Trophoblast cell (in vitro differentiated cells and primary cell): ENCODE measurements around the gene ANXA4.
A peak's percentile ranks its signal among the peaks of the same experiment; 100 is the strongest.

Experiments
- DNase-seq, 2 donors: peaks; one replicate each; pipeline ENCODE4 v3.0.0-alpha.2; 2016
- H2AFZ ChIP-seq: 2 replicates; pipeline ENCODE4 v1.6.1; 2013; ENCODE audit warnings: low read length, moderate library complexity, mild to moderate bottlenecking; ENCODE audit not compliant: insufficient read depth, poor library complexity
- H2AK5ac ChIP-seq: 2 replicates; pipeline ENCODE4 v1.6.1; 2013; ENCODE audit warnings: mild to moderate bottlenecking, low read length
- H2BK120ac ChIP-seq: 2 replicates; pipeline ENCODE4 v1.6.1; 2013; ENCODE audit warnings: low read length, mild to moderate bottlenecking, moderate library complexity; ENCODE audit not compliant: insufficient read depth, poor library complexity
- H2BK12ac ChIP-seq: 2 replicates; pipeline ENCODE4 v1.6.1; 2013; ENCODE audit warnings: mild to moderate bottlenecking, low read length, moderate library complexity
- H2BK5ac ChIP-seq: 2 replicates; pipeline ENCODE4 v1.6.1; 2013; ENCODE audit warnings: low read length, low read depth, moderate library complexity, mild to moderate bottlenecking; ENCODE audit not compliant: poor library complexity
- H3K14ac ChIP-seq: 2 replicates; pipeline ENCODE4 v1.6.1; 2013; ENCODE audit warnings: mild to moderate bottlenecking, low read length
- H3K18ac ChIP-seq: 2 replicates; pipeline ENCODE4 v1.6.1; 2013; ENCODE audit warnings: mild to moderate bottlenecking, low read length
- H3K23ac ChIP-seq: 2 replicates; pipeline ENCODE4 v1.6.1; 2013; ENCODE audit warnings: low read length
- H3K27ac ChIP-seq: 2 replicates; pipeline ENCODE4 v1.5.1; 2013; ENCODE audit warnings: low read depth, mild to moderate bottlenecking, inconsistent platforms, low read length, moderate library complexity
- H3K27me3 ChIP-seq: 2 replicates; pipeline ENCODE4 v1.6.1; 2013; ENCODE audit warnings: inconsistent platforms, mild to moderate bottlenecking, low read length, moderate library complexity; ENCODE audit not compliant: insufficient read depth
- H3K36me3 ChIP-seq, 2 experiments: 1 replicate in 1 of 2; 2 replicates in 1 of 2; pipeline ENCODE4 v1.6.1; 2013; ENCODE audit warnings: low read length in 2 of 2, mild to moderate bottlenecking in 2 of 2, moderate library complexity in 1 of 2; ENCODE audit not compliant: insufficient read depth in 2 of 2, control insufficient read depth in 1 of 2
- H3K4ac ChIP-seq: 2 replicates; pipeline ENCODE4 v1.6.1; 2013; ENCODE audit warnings: low read depth, mild to moderate bottlenecking, low read length, moderate library complexity
- H3K4me1 ChIP-seq, 2 experiments: 1 replicate in 1 of 2; 2 replicates in 1 of 2; pipeline ENCODE4 v1.6.1; 2013; ENCODE audit warnings: low read length in 2 of 2, mild to moderate bottlenecking in 2 of 2, moderate library complexity in 1 of 2; ENCODE audit not compliant: insufficient read depth in 2 of 2, control insufficient read depth in 1 of 2
- H3K4me2 ChIP-seq: 2 replicates; pipeline ENCODE4 v1.6.1; 2013; ENCODE audit warnings: inconsistent platforms, mild to moderate bottlenecking, low read length, moderate library complexity
- H3K4me3 ChIP-seq: 2 replicates; pipeline ENCODE4 v1.5.1; 2013; ENCODE audit warnings: mild to moderate bottlenecking, low read depth, low read length, inconsistent platforms
- H3K79me1 ChIP-seq: one replicate; pipeline ENCODE4 v1.6.1; 2013; ENCODE audit warnings: low read length
- H3K79me2 ChIP-seq: 2 replicates; pipeline ENCODE4 v1.6.1; 2013; ENCODE audit warnings: low read length, mild to moderate bottlenecking; ENCODE audit not compliant: control insufficient read depth, insufficient read depth, poor library complexity
- H3K9ac ChIP-seq: 2 replicates; pipeline ENCODE4 v1.6.1; 2013; ENCODE audit warnings: mild to moderate bottlenecking, low read length
- H3K9me3 ChIP-seq: 2 replicates; pipeline ENCODE4 v1.6.1; 2013; ENCODE audit warnings: low read depth, mild to moderate bottlenecking, control low read depth, inconsistent platforms, low read length; ENCODE audit not compliant: insufficient read depth
- H4K12ac ChIP-seq: 2 replicates; pipeline ENCODE4 v1.6.1; 2013; ENCODE audit warnings: low read depth, mild to moderate bottlenecking, low read length, moderate library complexity
- H4K8ac ChIP-seq: 2 replicates; pipeline ENCODE4 v1.6.1; 2013; ENCODE audit warnings: low read depth, mild to moderate bottlenecking, low read length, moderate library complexity
- H4K91ac ChIP-seq: one replicate; pipeline ENCODE4 v1.6.1; 2013; ENCODE audit warnings: low read depth, mild to moderate bottlenecking, low read length, moderate library complexity
- WGBS: extraction: QIAGEN DNeasy Blood & Tissue Kit; methylation state at CpG from one replicate; pipeline ENCODE4 v1.1.7; 2013; ENCODE audit warnings: missing lambda C conversion rate; ENCODE audit not compliant: insufficient read length, insufficient coverage; ENCODE audit errors: extremely low coverage; 5-methylcytosine and 5-hydroxymethylcytosine counted together

The ANXA4 gene

DNA sequence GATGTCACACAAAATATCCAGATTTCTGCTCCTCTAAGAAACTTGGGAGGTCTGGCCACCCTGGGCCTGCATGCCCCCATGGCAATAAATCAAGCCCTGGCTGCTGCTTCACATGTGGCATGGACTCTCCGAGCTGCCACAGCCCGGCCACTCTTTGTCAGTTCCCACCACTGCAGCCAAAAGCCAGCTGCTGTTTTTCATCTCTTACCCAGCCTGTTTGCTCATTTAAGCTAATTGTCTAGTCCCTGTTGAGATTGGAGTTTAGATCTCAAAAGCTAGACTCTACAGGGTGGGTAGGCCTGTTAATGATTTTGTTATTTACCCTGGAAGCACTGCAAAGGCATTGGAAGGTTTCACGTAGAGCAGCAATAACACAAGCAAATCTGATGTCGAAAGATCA is 20.9 kb upstream of the ANXA4 start:
- Histone ChIP-seq H3K9me3 (peaks cover 3% of the 10 kb centered on the region), H2BK5ac (no peak overlapping the region), H3K4me1 (peaks cover 6 to 16% of the 10 kb centered on the region in 2 experiments), H4K91ac (no peak overlapping the region), H2AFZ (no peak overlapping the region), H2AK5ac (no peak overlapping the region), H3K4me2 (no peak overlapping the region), H3K27ac (no peak overlapping the region), H3K79me2 (peaks cover 2% of the 10 kb centered on the region), H3K36me3 (no peaks in the 10 kb centered on the region), H3K9ac (no peak overlapping the region), H3K14ac (no peak overlapping the region), H3K23ac (no peak overlapping the region), H2BK12ac (no peak overlapping the region), H3K79me1 (no peaks in the 10 kb centered on the region), H4K8ac (no peak overlapping the region), H3K18ac (no peak overlapping the region), H4K12ac (no peak overlapping the region), H3K27me3 (no peaks in the 10 kb centered on the region), H2BK120ac (no peak overlapping the region), H3K4me3 (no peak overlapping the region), H3K4ac (no peak overlapping the region)
- DNase-seq: no peak
- no CpG with 5 or more reads among the region's 4 CpGs for WGBS

DNA sequence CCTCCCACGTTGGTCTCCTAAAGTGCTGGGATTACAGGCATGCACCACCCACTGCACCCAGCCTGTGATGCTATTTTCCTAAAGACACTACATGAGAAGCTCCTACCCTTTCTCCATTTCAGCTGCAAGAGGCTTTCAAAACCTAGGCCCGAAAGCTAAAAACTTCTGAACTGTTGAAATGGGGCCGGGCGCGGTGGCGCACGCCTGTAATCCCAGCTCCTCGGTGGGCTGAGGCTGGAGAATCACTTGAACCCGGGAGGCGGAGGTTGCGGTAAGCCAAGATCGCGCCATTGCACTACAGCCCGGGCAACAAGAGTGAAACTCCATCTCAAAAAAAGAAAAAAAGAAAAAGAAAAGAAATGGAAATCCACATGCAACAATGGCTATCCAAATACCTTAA is 18.1 kb upstream of the ANXA4 start:
- Histone ChIP-seq H4K91ac (no peak overlapping the region), H3K9me3 (no peaks in the 10 kb centered on the region), H3K79me2 (no peaks in the 10 kb centered on the region), H3K27me3 (no peaks in the 10 kb centered on the region), H3K18ac (no peak overlapping the region), H2BK120ac (no peak overlapping the region), H3K4me2 (no peak overlapping the region), H3K4me3 (no peak overlapping the region), H2BK12ac (no peak overlapping the region), H4K12ac (no peak overlapping the region), H3K36me3 (no peaks in the 10 kb centered on the region), H3K23ac (no peak overlapping the region), H3K27ac (no peak overlapping the region), H3K4me1 (no peaks in the 10 kb centered on the region), H4K8ac (no peak overlapping the region), H3K4ac (no peak overlapping the region), H3K14ac (no peak overlapping the region), H2BK5ac (no peak overlapping the region), H2AK5ac (no peak overlapping the region), H3K79me1 (no peaks in the 10 kb centered on the region), H3K9ac (no peak overlapping the region), H2AFZ (no peak overlapping the region)
- no peak for DNase-seq
- WGBS: no CpG with 5 or more reads among the region's 14 CpGs

DNA sequence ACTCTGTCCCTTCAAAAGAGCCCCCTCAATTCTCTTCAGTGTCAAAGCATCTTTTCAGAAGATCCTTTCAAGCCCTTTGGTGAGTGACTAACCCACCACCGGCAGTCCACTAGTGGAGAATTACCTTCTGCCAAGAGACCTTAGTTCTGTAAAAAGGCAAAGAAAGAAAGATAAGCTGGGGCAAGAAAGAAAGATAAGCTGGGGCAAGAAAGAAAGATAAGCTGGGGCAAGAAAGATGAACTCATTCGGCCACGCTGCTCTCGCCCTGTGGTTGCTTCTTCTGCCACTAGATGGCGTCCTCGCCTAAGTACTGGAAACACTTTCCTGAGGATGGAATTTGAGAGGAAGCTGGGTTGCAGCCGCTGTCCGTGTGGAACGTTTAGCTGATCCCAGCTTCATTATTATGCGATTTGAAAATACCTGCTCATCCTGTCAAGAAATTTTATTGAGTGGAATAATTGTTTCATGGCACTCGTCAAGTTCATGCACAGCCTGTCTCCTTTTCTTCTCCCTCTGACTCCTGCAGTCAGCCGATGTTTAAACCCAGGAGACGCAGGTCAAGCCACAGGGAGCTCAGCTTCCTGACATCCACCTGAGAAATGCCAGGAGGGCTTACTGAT is 17.3 kb upstream of the ANXA4 start:
- H3K79me1 ChIP-seq: no peaks in the 10 kb centered on the region
- H3K9me3 ChIP-seq: no peaks in the 10 kb centered on the region
- no peak overlapping the region for H3K18ac ChIP-seq
- H3K9ac ChIP-seq: no peak overlapping the region
- no peak overlapping the region for H3K23ac ChIP-seq
- H2BK5ac ChIP-seq: no peak overlapping the region
- H3K27ac ChIP-seq: no peak overlapping the region
- peak overlapping the region; percentile 91 for H3K4me2 ChIP-seq
- peak overlapping the region; percentile 20 for H2AFZ ChIP-seq
- no peak overlapping the region for H3K14ac ChIP-seq
- H3K36me3 ChIP-seq: no peaks in the 10 kb centered on the region
- H3K4me3 ChIP-seq: no peak overlapping the region
- no peak overlapping the region for H2BK12ac ChIP-seq
- no peaks in the 10 kb centered on the region for H3K79me2 ChIP-seq
- no peak overlapping the region for H2AK5ac ChIP-seq
- H3K27me3 ChIP-seq: no peaks in the 10 kb centered on the region
- no peak overlapping the region for H4K8ac ChIP-seq
- H2BK120ac ChIP-seq: no peak overlapping the region
- peak; percentile 82 to 98 for DNase-seq
- H4K12ac ChIP-seq: no peak overlapping the region
- no CpG with 5 or more reads among the region's 13 CpGs for whole genome bisulfite sequencing
- no peaks in the 10 kb centered on the region for H3K4me1 ChIP-seq
- no peak overlapping the region for H3K4ac ChIP-seq
- no peak overlapping the region for H4K91ac ChIP-seq

DNA sequence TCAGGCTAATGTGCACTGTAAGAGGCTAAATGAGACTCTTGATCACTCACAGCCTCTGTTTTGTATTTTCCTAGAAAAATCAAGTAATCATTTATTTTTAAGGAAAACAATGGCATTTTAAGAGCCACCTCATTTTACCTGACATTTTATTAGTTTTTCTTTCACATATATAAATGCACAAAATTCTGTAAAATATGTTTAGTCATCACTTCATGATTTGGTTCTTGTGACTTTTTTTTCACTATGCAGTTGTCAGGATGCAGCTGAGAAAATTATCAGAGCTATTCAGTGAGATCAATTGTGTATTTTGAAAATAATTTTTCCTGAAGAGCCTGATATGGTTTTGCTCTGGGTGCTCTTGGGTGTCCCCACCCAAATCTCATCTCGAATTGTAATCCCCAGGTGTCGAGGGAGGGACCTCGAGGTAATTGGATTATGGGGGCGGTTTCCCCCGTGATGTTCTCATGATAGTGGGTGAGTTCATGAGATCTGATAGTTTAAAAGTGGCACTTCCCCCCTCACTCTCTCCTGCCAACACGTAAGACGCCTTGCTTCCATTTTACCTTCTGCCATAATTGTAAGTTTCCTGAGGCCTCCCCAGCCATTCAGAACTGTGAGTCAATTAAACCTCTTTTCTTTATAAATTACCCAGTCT is 16.1 kb upstream of the ANXA4 start:
- H2AK5ac ChIP-seq: no peak overlapping the region
- H3K27me3 ChIP-seq: no peaks in the 10 kb centered on the region
- H3K14ac ChIP-seq: no peak overlapping the region
- H3K79me2 ChIP-seq: no peaks in the 10 kb centered on the region
- H3K9me3 ChIP-seq: no peaks in the 10 kb centered on the region
- H2AFZ ChIP-seq: no peak overlapping the region
- H3K4me1 ChIP-seq: no peaks in the 10 kb centered on the region
- no peak for DNase-seq
- no peak overlapping the region for H3K23ac ChIP-seq
- H2BK5ac ChIP-seq: no peak overlapping the region
- H3K4me2 ChIP-seq: no peak overlapping the region
- H3K79me1 ChIP-seq: no peaks in the 10 kb centered on the region
- WGBS: no CpG with 5 or more reads among the region's 7 CpGs
- H3K18ac ChIP-seq: no peak overlapping the region
- H3K4ac ChIP-seq: no peak overlapping the region
- H2BK120ac ChIP-seq: no peak overlapping the region
- no peak overlapping the region for H3K4me3 ChIP-seq
- H3K36me3 ChIP-seq: no peaks in the 10 kb centered on the region
- no peak overlapping the region for H4K8ac ChIP-seq
- H3K27ac ChIP-seq: no peak overlapping the region
- H4K91ac ChIP-seq: no peak overlapping the region
- no peak overlapping the region for H2BK12ac ChIP-seq
- H4K12ac ChIP-seq: no peak overlapping the region
- H3K9ac ChIP-seq: no peak overlapping the region
